H1 (cell line): ENCODE measurements around the gene SHISA7. TPM values are rescaled to one million over a fixed set of nuclear protein-coding genes. Genes with fewer than 3 reads are reported as not detected.

Experiments
- CTCF ChIA-PET: fragments of 300-600 bp; sonication (Branson Sonifier 250); formaldehyde crosslinking; loops from one replicate; lab custom pipeline; 2021; ENCODE audit not compliant: partially characterized antibody; lab: Charles Lee
- POLR2A ChIA-PET: fragments of 300-600 bp; sonication (Branson Sonifier 250); formaldehyde crosslinking; loops from one replicate; lab custom pipeline; 2021; ENCODE audit warnings: inconsistent platforms; ENCODE audit not compliant: partially characterized antibody; lab: Charles Lee
- DNase-seq, 2 experiments: peaks; one replicate each; pipeline versions ENCODE4 v3.0.0 to v3.0.0-alpha.2; 2010 to 2022; ENCODE audit warnings: low spot score in 2 of 2, low read depth in 1 of 2, mixed read lengths in 1 of 2
- FAIRE-seq: peaks from 2 replicates; lab custom pipeline; 2011; peaks lifted over from hg19 to GRCh38; lab: Jason Lieb, UNC
- H2AFZ ChIP-seq: 2 replicates; pipeline ENCODE4 v1.8.1; 2012; ENCODE audit warnings: low read length, inconsistent platforms
- H2AK5ac ChIP-seq: 2 replicates; pipeline ENCODE4 v1.6.1; 2013; ENCODE audit warnings: low read depth, low read length
- H2BK120ac ChIP-seq: replicated peaks from 2 replicates; pipeline ENCODE3; 2013; ENCODE audit warnings: low read depth, low read length, inconsistent platforms
- H2BK12ac ChIP-seq: 2 replicates; pipeline ENCODE4 v1.6.1; 2013; ENCODE audit warnings: low read depth, low read length
- H2BK15ac ChIP-seq: 2 replicates; pipeline ENCODE4 v1.6.1; 2013; ENCODE audit warnings: low read length
- H2BK20ac ChIP-seq: 2 replicates; pipeline ENCODE4 v1.6.1; 2013; ENCODE audit warnings: low read length
- H2BK5ac ChIP-seq: 2 replicates; pipeline ENCODE4 v1.6.1; 2013; ENCODE audit warnings: low read depth, low read length
- H3K14ac ChIP-seq: 2 replicates; pipeline ENCODE4 v1.6.1; 2013; ENCODE audit warnings: inconsistent platforms; ENCODE audit not compliant: insufficient read length
- H3K18ac ChIP-seq: 2 replicates; pipeline ENCODE4 v1.6.1; 2013; ENCODE audit warnings: low read length; ENCODE audit errors: extremely low read depth
- H3K23ac ChIP-seq: 2 replicates; pipeline ENCODE4 v1.6.1; 2013; ENCODE audit warnings: inconsistent platforms; ENCODE audit not compliant: insufficient read length
- H3K23me2 ChIP-seq: 2 replicates; pipeline ENCODE4 v1.6.1; 2013; ENCODE audit warnings: low read depth, low read length
- H3K27ac ChIP-seq: 2 replicates; pipeline ENCODE4 v1.6.1; 2011; ENCODE audit warnings: low read depth, low read length, inconsistent platforms
- H3K27me3 ChIP-seq, 4 experiments: replicated peaks in 1 of 4; 1 replicate in 1 of 4; 2 replicates in 3 of 4; pipeline versions ENCODE4 v1.6.1 to v1.8.1; 2011 to 2013; ENCODE audit warnings: low read length in 3 of 4, mild to moderate bottlenecking in 3 of 4, inconsistent platforms in 2 of 4, mixed read lengths in 2 of 4, moderate library complexity in 1 of 4; ENCODE audit not compliant: control insufficient read depth in 3 of 4, insufficient read depth in 3 of 4; ENCODE audit errors: extremely low read depth in 1 of 4
- H3K36me3 ChIP-seq, 4 experiments: 2 replicates each; pipeline versions ENCODE4 v1.6.1 to v1.8.1; 2011 to 2013; ENCODE audit warnings: mild to moderate bottlenecking in 4 of 4, low read length in 3 of 4, moderate library complexity in 2 of 4, control low read depth in 1 of 4, inconsistent platforms in 1 of 4; ENCODE audit not compliant: insufficient read depth in 4 of 4, control insufficient read depth in 2 of 4
- H3K4ac ChIP-seq: replicated peaks from 2 replicates; pipeline ENCODE3; 2013; ENCODE audit warnings: low read length, low read depth, mixed read lengths, inconsistent platforms; ENCODE audit not compliant: insufficient read length
- H3K4me1 ChIP-seq, 4 experiments: replicated peaks in 1 of 4; 1 replicate in 1 of 4; 2 replicates in 3 of 4; pipeline versions ENCODE4 v1.6.1 to v1.8.1; 2011 to 2013; ENCODE audit warnings: low read length in 3 of 4, inconsistent platforms in 2 of 4, mixed read lengths in 1 of 4; ENCODE audit not compliant: insufficient read depth in 4 of 4, control insufficient read depth in 3 of 4
- H3K4me2 ChIP-seq, 2 experiments: 2 replicates each; pipeline versions ENCODE4 v1.6.1 to v1.8.1; 2011 to 2013; ENCODE audit warnings: low read depth in 2 of 2, low read length in 2 of 2, control low read depth in 1 of 2, inconsistent platforms in 1 of 2, mild to moderate bottlenecking in 1 of 2; ENCODE audit not compliant: insufficient read depth in 1 of 2
- H3K4me3 ChIP-seq, 4 experiments: fragments of 200-600, 300-600 bp in 1 of 4; sonication (generic), shearing (Covaris generic), sonication (Bioruptor Twin) in 1 of 4; 2 replicates each; pipeline versions ENCODE4 v1.5.1 to v1.8.1; 2011 to 2016; ENCODE audit warnings: low read length in 4 of 4, low read depth in 3 of 4, control low read depth in 2 of 4, inconsistent platforms in 2 of 4, mild to moderate bottlenecking in 2 of 4, mixed read lengths in 1 of 4, moderate library complexity in 1 of 4; ENCODE audit not compliant: insufficient read depth in 2 of 4; ENCODE audit errors: extremely low read depth in 1 of 4
- H3K56ac ChIP-seq: replicated peaks from 2 replicates; pipeline ENCODE3; 2013; ENCODE audit warnings: low read depth, mild to moderate bottlenecking, mixed read lengths, low read length, inconsistent platforms; ENCODE audit not compliant: insufficient read length
- H3K79me1 ChIP-seq: 2 replicates; pipeline ENCODE4 v1.6.1; 2013; ENCODE audit warnings: low read depth, low read length, control low read depth
- H3K79me2 ChIP-seq, 2 experiments: 2 replicates each; pipeline versions ENCODE4 v1.6.1 to v1.8.1; 2012 to 2013; ENCODE audit warnings: low read length in 2 of 2, mild to moderate bottlenecking in 2 of 2, inconsistent platforms in 1 of 2; ENCODE audit not compliant: insufficient read depth in 2 of 2, control insufficient read depth in 1 of 2
- H3K9ac ChIP-seq, 4 experiments: replicated peaks in 1 of 4; 1 replicate in 1 of 4; 2 replicates in 3 of 4; pipeline versions ENCODE4 v1.6.1 to v1.8.1; 2011 to 2013; ENCODE audit warnings: low read depth in 3 of 4, low read length in 3 of 4, control low read depth in 2 of 4, mild to moderate bottlenecking in 2 of 4, moderate library complexity in 2 of 4, inconsistent platforms in 1 of 4; ENCODE audit errors: extremely low read depth in 1 of 4
- H3K9me3 ChIP-seq, 2 experiments: 2 replicates each; pipeline versions ENCODE4 v1.6.1 to v1.8.1; 2012 to 2013; ENCODE audit warnings: mild to moderate bottlenecking in 2 of 2, moderate library complexity in 2 of 2, control low read depth in 1 of 2, inconsistent platforms in 1 of 2, low read depth in 1 of 2, low read length in 1 of 2, mixed read lengths in 1 of 2; ENCODE audit not compliant: insufficient read depth in 2 of 2
- H4K20me1 ChIP-seq, 2 experiments: replicated peaks in 1 of 2; 2 replicates each; pipeline versions ENCODE3 to v1.8.1; 2011 to 2013; ENCODE audit warnings: inconsistent platforms in 2 of 2, low read length in 2 of 2, mild to moderate bottlenecking in 1 of 2; ENCODE audit not compliant: insufficient read depth in 2 of 2, control insufficient read depth in 1 of 2
- H4K5ac ChIP-seq: 2 replicates; pipeline ENCODE4 v1.6.1; 2013; ENCODE audit warnings: low read length, low read depth, mixed read lengths, inconsistent platforms; ENCODE audit not compliant: insufficient read length
- H4K8ac ChIP-seq: 2 replicates; pipeline ENCODE4 v1.8.0; 2013; ENCODE audit warnings: mild to moderate bottlenecking, moderate library complexity, low read length, inconsistent platforms; ENCODE audit not compliant: insufficient read depth; ENCODE audit errors: extremely low read depth
- H4K91ac ChIP-seq: replicated peaks from 2 replicates; pipeline ENCODE3; 2013; ENCODE audit warnings: low read length, mixed read lengths, inconsistent platforms; ENCODE audit not compliant: insufficient read length
- CBX8 ChIP-seq: fragments of 300-800, 300-1000 bp; sonication (generic); IDR thresholded peaks from 2 replicates; pipeline ENCODE4 v1.7.1; 2016; ENCODE audit warnings: low read depth, low read length, borderline replicate concordance
- CTBP2 ChIP-seq: IDR thresholded peaks from 2 replicates; pipeline ENCODE4 v1.7.0; 2011; ENCODE audit warnings: borderline replicate concordance, mild to moderate bottlenecking, moderate library complexity, mixed read lengths, low read length; ENCODE audit not compliant: insufficient read depth, insufficient read length
- EGR1 ChIP-seq: IDR thresholded peaks from 2 replicates; pipeline ENCODE4 v1.6.1; 2011; ENCODE audit warnings: low read depth, low read length, borderline replicate concordance
- GABPA ChIP-seq: IDR thresholded peaks from 2 replicates; pipeline ENCODE4 v1.6.1; 2011; ENCODE audit warnings: mild to moderate bottlenecking, low read length, moderate library complexity, borderline replicate concordance; ENCODE audit not compliant: insufficient read depth
- HDAC2 ChIP-seq, 2 experiments: fragments of 300-600 bp in 1 of 2; sonication (generic) in 1 of 2; IDR thresholded peaks; 2 replicates each; pipeline ENCODE4 v1.6.1; 2011 to 2012; ENCODE audit warnings: low read depth in 2 of 2, low read length in 2 of 2, mild to moderate bottlenecking in 2 of 2, moderate library complexity in 2 of 2, borderline replicate concordance in 1 of 2, inconsistent platforms in 1 of 2
- PHF8 ChIP-seq: fragments of 200-600 bp; sonication (generic); conservative IDR thresholded peaks from 2 replicates; pipeline ENCODE4 v1.7.1; 2012; ENCODE audit warnings: low read depth, mild to moderate bottlenecking, inconsistent platforms, low read length, moderate library complexity
- RBBP5 ChIP-seq: IDR thresholded peaks from 2 replicates; pipeline ENCODE4 v1.7.1; 2012; ENCODE audit warnings: low read depth, mild to moderate bottlenecking, inconsistent platforms, low read length, moderate library complexity, borderline replicate concordance
- RFX5 ChIP-seq: IDR thresholded peaks from 2 replicates; pipeline ENCODE4 v1.6.1; 2011; ENCODE audit warnings: low read depth, low read length, improper control_type of control experiment, borderline replicate concordance
- RNF2 ChIP-seq: fragments of 200-900, 300-1000 bp; sonication (generic); IDR thresholded peaks from 2 replicates; pipeline ENCODE4 v1.7.1; 2016; ENCODE audit warnings: borderline replicate concordance, low read depth, mild to moderate bottlenecking, antibody characterized with exemption, low read length; ENCODE audit not compliant: poor library complexity, severe bottlenecking; ENCODE audit errors: missing control alignments
- SUZ12 ChIP-seq: fragments of 200-600 bp; sonication (generic); IDR thresholded peaks from 2 replicates; pipeline ENCODE4 v1.6.1; 2012; ENCODE audit warnings: mild to moderate bottlenecking, inconsistent platforms, low read length, moderate library complexity, mixed read lengths
- TEAD4 ChIP-seq: IDR thresholded peaks from 2 replicates; pipeline ENCODE4 v1.6.1; 2012; ENCODE audit warnings: low read depth, low read length, inconsistent platforms, mixed read lengths
- WGBS, 2 experiments: shearing (Covaris generic) in 1 of 2; methylation state at CpG; one replicate each; pipeline versions ENCODE4 v1.1.6 to v1.1.7; 2013 to 2015; ENCODE audit warnings: low lambda C conversion rate in 2 of 2, mixed read lengths in 2 of 2, inconsistent platforms in 1 of 2, low coverage in 1 of 2, missing lambda C conversion rate in 1 of 2; ENCODE audit not compliant: insufficient replicate concordance in 2 of 2, insufficient coverage in 1 of 2, insufficient read length in 1 of 2; ENCODE audit errors: extremely low coverage in 1 of 2, missing lambda C conversion rate in 1 of 2; 5-methylcytosine and 5-hydroxymethylcytosine counted together
- polyA plus RNA-seq, 7 experiments: library from polyadenylated mRNA; depleted of rRNA in 3 of 7; stranded (reverse) in 5 of 7; unstranded in 2 of 7; fragments of >200 nt in 5 of 7; fragments of 200-250 nt in 2 of 7; gene quantifications; 1 replicate in 5 of 7; 2 replicates in 1 of 7; 4 replicates in 1 of 7; pipeline versions ENCODE4 v1.2.1 to v1.2.3, GENCODE V29; 2011 to 2013; ENCODE audit warnings: missing spikeins in 2 of 7, mixed read lengths in 2 of 7
- total RNA-seq: library from RNA; stranded (reverse); fragmentation: NEBNext Ultra II Directional; extraction: Animal tissue kit (Norgen Biotek cat#: 25700); gene quantifications from 2 replicates; pipeline ENCODE4 v1.2.1, GENCODE V29; 2021

The SHISA7 gene
- total and polyA plus RNA-seq, 2 of the 8 experiments (the other 6 are each of a cell fraction or from before 2014, with no cell fraction given) = 0.76 to 1.0 TPM

DNA sequence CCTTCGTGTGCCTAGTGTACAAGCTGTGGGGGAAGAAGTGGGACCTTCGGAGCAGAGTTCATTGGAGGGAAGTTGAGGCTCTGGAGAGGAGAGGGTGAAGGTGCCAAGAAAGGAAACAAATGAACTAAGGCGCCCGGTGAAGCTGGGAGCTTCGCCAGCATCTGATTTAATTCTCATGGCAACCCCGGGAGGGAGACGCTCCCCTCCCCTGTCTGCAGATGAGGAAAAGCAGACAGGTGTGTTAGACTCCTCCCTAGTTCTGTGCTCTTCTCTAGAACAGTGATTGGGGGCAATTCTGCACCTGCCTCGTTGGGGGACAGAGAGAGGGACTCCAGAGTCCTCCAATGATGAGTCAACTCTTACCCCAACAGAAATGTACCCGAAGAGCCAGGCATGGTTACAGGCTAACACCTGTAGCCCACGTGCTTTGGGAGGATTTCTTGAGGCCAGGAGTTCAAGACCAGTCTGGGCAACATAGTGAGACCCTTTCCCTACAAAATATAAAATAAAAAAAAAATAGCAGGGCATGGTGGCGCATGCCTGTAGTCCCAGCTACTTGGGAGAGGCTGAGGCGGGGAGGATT lies 49.4 kb upstream of the SHISA7 start:
- Histone ChIP-seq H2BK120ac (no peak overlapping the region), H3K23me2 (peaks cover 3% of the 10 kb centered on the region), H4K91ac (no peak overlapping the region), H3K4me1 (peaks cover 0 to 28% (median 18%) of the 10 kb centered on the region in 4 experiments; a peak in 6 of 7 replicates), H2AFZ (no peak overlapping the region), H3K27me3 (no peaks in the 10 kb centered on the region; a peak in 2 of 7 replicates), H3K9me3 (no peaks in the 10 kb centered on the region), H3K27ac (no peak overlapping the region), H3K79me1 (no peaks in the 10 kb centered on the region), H4K8ac (no peak overlapping the region), H3K4me3 (no peak overlapping the region), H3K4me2 (no peak overlapping the region), H3K36me3 (no peaks in the 10 kb centered on the region), H3K9ac (no peak overlapping the region), H3K18ac (no peak overlapping the region), H4K20me1 (no peaks in the 10 kb centered on the region), H3K4ac (no peak overlapping the region), H3K23ac (no peak overlapping the region), H3K56ac (no peak overlapping the region), H2BK5ac (no peak overlapping the region), H3K79me2 (no peaks in the 10 kb centered on the region), H2AK5ac (no peak overlapping the region), H3K14ac (no peak overlapping the region), H2BK12ac (no peak overlapping the region), H4K5ac (no peak overlapping the region), H2BK20ac (no peak overlapping the region), H2BK15ac (no peak overlapping the region)
- ChIA-PET CTCF (interaction anchor here (0.6 to 3.0 kb wide), 9 partner anchors 12 to 296 kb away, joined by 3 to 17 read pairs (median 3); no protein-coding TSS in a partner anchor), POLR2A (interaction anchor here (3.9 to 7.5 kb wide), 2 partner anchors 9 to 16 kb away, joined by 27 to 57 read pairs; partner anchors contain the start of genes NAT14 and ZNF628)
- WGBS, 2 experiments = 84% methylated on average over 11 of the region's 12 CpGs; no CpG with 5 or more reads in 1 of the 2 experiments
- no peak for FAIRE-seq
- no peak for DNase-seq
- TF ChIP-seq RFX5 (no peak), RBBP5 (no peak), CBX8 (no peak), CTBP2 (no peak), GABPA (no peak), PHF8 (no peak), HDAC2 (IDR thresholded peaks at IDR 0.05; ENCODE audit: borderline replicate concordance in 1 of 2, low read depth in 2 of 2, low read length in 2 of 2) (no peak), SUZ12 (no peak), EGR1 (no peak), TEAD4 (no peak), RNF2 (no peak)
